ENCODE data around the gene MTRF1L. TPM values are rescaled to one million over a fixed set of nuclear protein-coding genes. Genes with fewer than 3 reads are reported as not detected.

MTRF1L gene
- polyA plus RNA-seq, 4 donors, result 21.0 to 36.1 (median 28.1) TPM

Other genes starting within 250 kb of the MTRF1L start
- gene FBXO5, start 19.7 kb downstream of the MTRF1L start, polyA plus RNA-seq (ENCODE audit: insufficient read length in 4 of 4), result 10 to 100 TPM; 29.0 to 39.7 (median 37.0) TPM
- gene RGS17, start 128.6 kb upstream of the MTRF1L start, polyA plus RNA-seq (ENCODE audit: insufficient read length in 4 of 4), result 1 to 10 TPM; 2.3 to 2.9 (median 2.7) TPM